ACHN (cell line): ENCODE results near the gene STON1.
"Not testable (repeated sequence)": the region's sequence is repeated elsewhere in the genome, so short reads cannot be mapped to it uniquely, and the experiment has no call there.

Experiments used
- DNase-seq: peaks from one replicate; pipeline ENCODE4 v3.0.0-alpha.2; 2015
- in situ Hi-C: cut with HindIII; loops from 2 replicates; pipeline ENCODE4 v1.10.0; 2017; ENCODE audit warnings: low sequenced_read_pairs, low pct_ligation_motif_present, low pct_unique_long_range_greater_than_20kb

Gene STON1

GRCh38 chr2:48530033-48530811, at the start of gene STON1:
STON1 (plus strand) TSS chr2:48530154; CDS start chr2:48580634, 50,480 bp downstream.
- in situ Hi-C loops = no loop called here
- DNase-seq = peak; percentile 12

- no peak for DNase-seq
- in situ Hi-C loops = no loop called here
These were observed 49.4 kb upstream of the STON1 start for GRCh38 chr2:48480526-48480925.

- in situ Hi-C loops = no loop called here
- no peak for DNase-seq
These were observed 47.6 kb upstream of the STON1 start for GRCh38 chr2:48482313-48482712.

GRCh38 chr2:48482769-48483168, 47.2 kb upstream of the STON1 start:
- in situ Hi-C loops = no loop called here
- no peak for DNase-seq

GRCh38 chr2:48483506-48483905, 46.4 kb upstream of the STON1 start:
- in situ Hi-C loops = no loop called here
- DNase-seq = no peak

- DNase-seq = no peak
- in situ Hi-C loops = no loop called here
These were observed 46.0 kb upstream of the STON1 start for GRCh38 chr2:48483916-48484315.

GRCh38 chr2:48488545-48488944, 41.4 kb upstream of the STON1 start:
- no peak for DNase-seq
- in situ Hi-C loops = no loop called here

GRCh38 chr2:48496849-48497248, 33.1 kb upstream of the STON1 start:
- no peak for DNase-seq
- in situ Hi-C loops = no loop called here

GRCh38 chr2:48504647-48505327, 25.2 kb upstream of the STON1 start:
- in situ Hi-C loops = no loop called here

GRCh38 chr2:48507111-48507510, 22.8 kb upstream of the STON1 start:
- in situ Hi-C loops = no loop called here
- no peak for DNase-seq

More at GRCh38 chr2:48504647-48505327, 25.2 kb upstream of the STON1 start:
- peak; percentile 2 for DNase-seq

GRCh38 chr2:48508461-48509124, 21.4 kb upstream of the STON1 start:
- DNase-seq = no peak
- in situ Hi-C loops = no loop called here

GRCh38 chr2:48510329-48510728, 19.6 kb upstream of the STON1 start:
- in situ Hi-C loops = no loop called here
- no peak for DNase-seq

- in situ Hi-C loops = no loop called here
- DNase-seq = no peak
These were observed 18.0 kb upstream of the STON1 start for GRCh38 chr2:48511849-48512470.

GRCh38 chr2:48512571-48512970, 17.4 kb upstream of the STON1 start:
- in situ Hi-C loops = no loop called here
- no peak for DNase-seq

- DNase-seq = no peak
- in situ Hi-C loops = no loop called here
These were observed 15.5 kb upstream of the STON1 start for GRCh38 chr2:48514348-48515003.

- in situ Hi-C loops = no loop called here
These were observed 14.4 kb upstream of the STON1 start for GRCh38 chr2:48515513-48515985.

GRCh38 chr2:48519593-48519992, 10.4 kb upstream of the STON1 start:
- in situ Hi-C loops = no loop called here
- no peak for DNase-seq

More at GRCh38 chr2:48515513-48515985, 14.4 kb upstream of the STON1 start:
- no peak for DNase-seq

GRCh38 chr2:48524756-48525155, 5.2 kb upstream of the STON1 start:
- DNase-seq, in situ Hi-C loops: not testable (repeated sequence)
